GM10266 (cell line): Measurements from ENCODE around the gene KRTAP9-8.
"Not testable (repeated sequence)": the region's sequence is repeated elsewhere in the genome, so short reads cannot be mapped to it uniquely, and the experiment has no call there.

Experiments used
- DNase-seq: peaks from one replicate; pipeline ENCODE4 v3.0.0; 2012; ENCODE audit errors: extremely low spot score
- TF ChIP-seq, protein P1 (sequence below): IDR thresholded peaks from 2 replicates; pipeline ENCODE4 v1.5.1; 2012; ENCODE audit warnings: mild to moderate bottlenecking, low read depth; ENCODE audit not compliant: control insufficient read depth, insufficient read depth; ENCODE audit errors: missing control alignments

The KRTAP9-8 gene

DNA sequence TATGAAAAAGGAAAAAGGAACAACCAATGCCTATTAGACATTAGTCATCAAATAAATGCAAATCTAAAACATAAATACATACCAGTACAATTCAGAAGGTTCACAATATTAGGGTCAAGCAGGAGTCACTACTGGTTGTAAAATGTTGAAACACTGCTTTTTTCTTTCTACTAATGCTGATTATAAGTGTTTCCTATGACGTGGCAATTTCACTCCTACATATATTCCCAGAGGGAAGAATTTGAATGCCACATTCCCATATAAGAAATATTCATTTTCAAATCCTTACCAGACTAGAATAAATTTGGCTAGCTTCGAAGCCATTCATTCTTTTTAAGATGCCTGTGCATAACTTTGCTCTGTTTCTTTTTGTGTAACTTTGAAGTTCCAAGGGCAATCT is 14.0 kb upstream of the KRTAP9-8 start:
- TF ChIP-seq, protein P1, sequence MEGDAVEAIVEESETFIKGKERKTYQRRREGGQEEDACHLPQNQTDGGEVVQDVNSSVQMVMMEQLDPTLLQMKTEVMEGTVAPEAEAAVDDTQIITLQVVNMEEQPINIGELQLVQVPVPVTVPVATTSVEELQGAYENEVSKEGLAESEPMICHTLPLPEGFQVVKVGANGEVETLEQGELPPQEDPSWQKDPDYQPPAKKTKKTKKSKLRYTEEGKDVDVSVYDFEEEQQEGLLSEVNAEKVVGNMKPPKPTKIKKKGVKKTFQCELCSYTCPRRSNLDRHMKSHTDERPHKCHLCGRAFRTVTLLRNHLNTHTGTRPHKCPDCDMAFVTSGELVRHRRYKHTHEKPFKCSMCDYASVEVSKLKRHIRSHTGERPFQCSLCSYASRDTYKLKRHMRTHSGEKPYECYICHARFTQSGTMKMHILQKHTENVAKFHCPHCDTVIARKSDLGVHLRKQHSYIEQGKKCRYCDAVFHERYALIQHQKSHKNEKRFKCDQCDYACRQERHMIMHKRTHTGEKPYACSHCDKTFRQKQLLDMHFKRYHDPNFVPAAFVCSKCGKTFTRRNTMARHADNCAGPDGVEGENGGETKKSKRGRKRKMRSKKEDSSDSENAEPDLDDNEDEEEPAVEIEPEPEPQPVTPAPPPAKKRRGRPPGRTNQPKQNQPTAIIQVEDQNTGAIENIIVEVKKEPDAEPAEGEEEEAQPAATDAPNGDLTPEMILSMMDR = no peak
- no peak for DNase-seq

DNA sequence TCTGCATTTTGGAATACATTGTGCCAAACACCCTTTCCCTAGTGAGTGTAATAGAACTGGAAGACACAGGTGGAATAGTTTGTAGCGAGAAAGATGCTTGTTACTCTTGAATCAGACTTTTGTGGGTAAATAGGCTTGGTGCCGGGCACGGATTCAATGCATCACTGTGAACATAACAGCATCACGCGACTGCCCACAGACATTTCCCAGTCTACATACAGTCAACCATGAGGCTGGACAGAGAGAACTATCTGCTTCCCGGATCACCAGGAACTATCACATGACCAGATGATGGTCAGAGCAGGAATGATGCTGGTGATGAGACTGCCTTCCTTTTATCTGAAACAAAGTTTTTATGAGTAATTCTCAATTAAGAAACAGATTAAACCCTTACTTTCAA is 11.7 kb upstream of the KRTAP9-8 start:
- DNase-seq = no peak

DNA sequence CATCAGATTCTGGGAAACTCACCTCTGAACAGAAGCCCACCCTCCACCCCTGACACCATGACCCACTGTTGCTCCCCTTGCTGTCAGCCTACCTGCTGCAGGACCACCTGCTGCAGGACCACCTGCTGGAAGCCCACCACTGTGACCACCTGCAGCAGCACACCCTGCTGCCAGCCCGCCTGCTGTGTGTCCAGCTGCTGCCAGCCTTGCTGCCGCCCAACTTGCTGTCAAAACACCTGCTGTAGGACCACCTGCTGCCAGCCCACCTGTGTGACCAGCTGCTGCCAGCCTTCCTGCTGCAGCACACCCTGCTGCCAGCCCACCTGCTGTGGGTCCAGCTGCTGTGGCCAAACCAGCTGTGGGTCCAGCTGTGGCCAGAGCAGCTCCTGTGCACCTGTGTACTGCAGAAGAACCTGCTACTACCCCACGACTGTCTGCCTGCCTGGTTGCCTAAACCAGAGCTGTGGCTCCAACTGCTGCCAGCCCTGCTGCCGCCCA is 11.2 kb upstream of the KRTAP9-8 start, which contains the start of gene KRTAP9-2:
Gene KRTAP9-2, plus strand, starts transcription at position 51 of the 498 bp plus-strand sequence. Its CDS starts 7 bp downstream, at position 58.
- not testable (repeated sequence) for DNase-seq

More for the DNA sequence above, 11.7 kb upstream of the KRTAP9-8 start:
- TF ChIP-seq, protein P1 = no peak

DNA sequence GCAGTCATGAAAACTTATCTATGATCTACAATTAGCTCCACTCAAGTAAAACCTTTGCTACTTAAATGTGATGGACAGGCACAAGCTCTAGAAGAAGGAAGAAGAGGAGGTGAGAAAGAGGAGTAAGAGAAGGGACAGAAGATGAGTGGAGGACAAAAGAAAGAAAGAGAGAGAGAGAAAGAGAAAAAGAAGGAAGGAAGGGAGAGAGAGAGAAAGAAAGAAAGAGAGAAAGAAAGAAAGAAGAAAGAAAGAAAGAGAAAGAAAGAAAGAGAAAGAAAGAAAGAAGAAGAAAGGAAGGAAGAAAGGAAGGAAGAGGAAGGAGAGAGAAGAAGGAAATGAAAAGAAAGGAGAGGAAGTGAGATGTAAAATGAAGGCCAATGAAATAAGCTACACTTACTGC is 7.7 kb upstream of the KRTAP9-8 start:
- DNase-seq = no peak
- TF ChIP-seq, protein P1 = no peak

DNA sequence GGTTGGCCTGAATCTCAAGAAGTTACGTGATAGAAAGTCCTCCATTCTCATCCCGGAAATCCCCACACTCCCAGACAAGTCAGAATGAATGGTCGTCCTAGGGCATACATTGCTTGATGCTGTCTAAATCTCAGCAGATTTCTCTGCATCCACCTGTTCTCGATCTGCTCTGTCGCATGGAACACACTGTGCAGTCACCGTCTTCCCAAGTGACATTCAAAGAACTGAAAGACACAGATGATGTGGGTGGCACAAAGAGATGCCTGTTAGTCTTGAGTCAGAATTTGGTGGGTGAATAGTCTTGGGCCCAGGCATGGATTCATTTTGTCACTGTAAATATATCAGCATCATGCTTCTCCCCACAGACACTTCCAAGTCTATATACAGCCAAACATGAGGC is 6.1 kb upstream of the KRTAP9-8 start:
- TF ChIP-seq, protein P1 = no peak
- DNase-seq = no peak

DNA sequence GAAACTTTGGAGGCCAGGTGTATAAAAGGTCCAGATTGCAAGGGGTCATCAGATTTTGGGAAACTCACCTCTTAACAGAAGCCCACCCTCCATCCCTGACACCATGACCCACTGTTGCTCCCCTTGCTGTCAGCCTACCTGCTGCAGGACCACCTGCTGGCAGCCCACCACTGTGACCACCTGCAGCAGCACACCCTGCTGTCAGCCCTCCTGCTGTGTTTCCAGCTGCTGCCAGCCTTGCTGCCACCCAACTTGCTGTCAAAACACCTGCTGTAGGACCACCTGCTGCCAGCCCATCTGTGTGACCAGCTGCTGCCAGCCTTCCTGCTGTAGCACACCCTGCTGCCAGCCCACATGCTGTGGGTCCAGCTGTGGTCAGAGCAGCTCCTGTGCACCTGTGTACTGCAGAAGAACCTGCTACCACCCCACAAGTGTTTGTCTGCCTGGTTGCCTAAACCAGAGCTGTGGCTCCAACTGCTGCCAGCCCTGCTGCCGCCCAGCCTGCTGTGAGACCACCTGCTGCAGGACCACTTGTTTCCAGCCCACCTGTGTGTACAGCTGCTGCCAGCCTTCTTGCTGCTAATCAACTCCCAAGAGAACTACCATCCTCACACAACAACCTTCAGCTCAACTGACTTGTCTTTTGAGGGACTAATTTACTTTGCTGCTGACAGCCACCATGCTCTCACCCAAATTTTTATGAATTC is 5.2 kb upstream of the KRTAP9-8 start, which contains the start of gene KRTAP9-3:
Gene KRTAP9-3, plus strand, starts transcription at position 51 of the 707 bp plus-strand sequence. Its CDS starts 53 bp downstream, at position 104.
- not testable (repeated sequence) for DNase-seq

DNA sequence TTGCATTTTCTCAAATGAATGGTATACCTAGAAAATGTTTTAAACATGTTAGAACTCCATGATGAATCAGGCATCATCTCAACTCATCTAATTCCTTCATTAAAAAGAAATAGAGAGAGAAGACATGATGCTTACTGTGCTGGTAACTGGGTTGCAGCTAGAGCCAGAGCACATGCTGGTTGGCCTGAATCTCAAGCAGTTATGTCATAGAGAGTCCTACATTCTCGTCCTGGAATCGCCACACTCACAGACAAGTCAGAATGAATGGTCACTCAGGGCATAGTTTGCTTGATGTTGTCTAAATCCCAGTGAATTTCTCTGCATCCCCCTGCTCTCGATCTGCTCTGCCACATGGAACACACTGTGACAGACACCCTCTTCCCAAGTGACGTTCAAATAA is 683 bp upstream of the KRTAP9-8 start:
- DNase-seq = not testable (repeated sequence)

DNA sequence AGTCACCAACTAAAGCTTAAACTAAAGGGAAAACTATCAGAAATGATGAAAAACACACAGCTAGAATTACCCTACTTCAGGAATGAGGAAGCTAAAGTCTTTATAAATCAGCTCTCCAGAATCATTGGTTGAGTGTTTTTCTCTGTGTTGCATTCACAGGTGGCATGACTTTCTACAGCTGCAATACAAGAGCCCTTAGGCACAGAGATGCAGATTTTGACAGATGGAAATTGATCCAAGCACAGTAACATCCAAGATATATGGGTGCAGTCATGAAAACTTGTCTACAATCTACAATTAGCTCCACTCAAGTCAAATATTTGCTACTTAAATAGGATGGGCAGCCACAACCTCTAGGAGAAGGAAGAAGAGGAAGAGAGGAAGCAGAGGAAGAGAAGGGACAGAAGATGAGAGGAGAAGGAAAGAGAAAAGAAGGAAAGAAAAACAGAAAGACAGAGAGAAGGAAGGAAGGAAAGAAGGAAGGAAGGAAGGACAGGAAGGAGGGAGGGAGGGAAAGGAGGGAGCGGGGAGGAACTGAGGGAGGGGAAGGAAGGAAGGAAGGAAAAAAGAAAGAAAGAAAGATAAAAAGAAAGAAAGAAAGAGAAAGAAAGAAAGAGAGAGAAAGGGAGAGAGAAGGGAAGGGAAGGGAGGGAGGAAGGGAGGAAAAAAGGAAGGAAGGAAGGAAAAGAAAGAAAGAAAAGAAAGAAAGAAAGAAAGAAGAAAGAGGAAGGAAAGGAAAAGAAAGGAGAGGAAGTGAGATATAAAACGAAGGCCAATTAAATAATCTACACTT is 9.4 kb downstream of the KRTAP9-8 start:
- DNase-seq = not testable (repeated sequence)

DNA sequence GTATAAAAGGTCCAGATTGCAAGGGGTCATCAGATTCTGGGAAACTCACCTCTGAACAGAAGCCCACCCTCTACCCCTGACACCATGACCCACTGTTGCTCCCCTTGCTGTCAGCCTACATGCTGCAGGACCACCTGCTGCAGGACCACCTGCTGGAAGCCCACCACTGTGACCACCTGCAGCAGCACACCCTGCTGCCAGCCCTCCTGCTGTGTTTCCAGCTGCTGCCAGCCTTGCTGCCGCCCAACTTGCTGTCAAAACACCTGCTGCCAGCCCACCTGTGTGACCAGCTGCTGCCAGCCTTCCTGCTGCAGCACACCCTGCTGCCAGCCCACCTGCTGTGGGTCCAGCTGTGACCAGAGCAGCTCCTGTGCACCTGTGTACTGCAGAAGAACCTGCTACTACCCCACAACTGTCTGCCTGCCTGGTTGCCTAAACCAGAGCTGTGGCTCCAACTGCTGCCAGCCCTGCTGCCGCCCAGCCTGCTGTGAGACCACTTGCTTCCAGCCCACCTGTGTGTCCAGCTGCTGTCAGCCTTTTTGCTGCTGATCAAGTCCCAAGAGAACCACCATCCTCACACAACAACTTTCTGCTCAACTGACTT is 11.9 kb downstream of the KRTAP9-8 start, which contains the start of gene KRTAP9-4:
Gene KRTAP9-4, plus strand, starts transcription at position 51 of the 604 bp plus-strand sequence. Its CDS starts 34 bp downstream, at position 85.
- DNase-seq = not testable (repeated sequence)

DNA sequence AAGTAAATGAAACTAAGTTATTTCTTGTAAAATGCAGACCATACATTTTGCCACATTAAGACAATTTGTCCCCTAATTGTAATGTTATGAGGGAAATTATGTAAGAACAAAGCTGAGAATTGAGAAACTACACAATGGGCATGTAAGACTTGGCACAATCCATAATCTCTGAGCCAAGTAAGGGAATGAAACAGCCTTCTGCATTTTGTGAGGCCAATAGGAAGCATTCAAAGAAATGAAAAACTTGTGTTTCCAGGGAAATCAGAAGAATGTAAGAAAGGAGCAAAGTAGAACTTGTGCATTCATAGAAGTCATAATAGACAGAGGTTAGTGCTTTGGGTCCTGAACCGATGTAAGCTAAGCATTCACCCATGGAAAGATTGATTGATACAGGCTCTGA is 13.5 kb downstream of the KRTAP9-8 start:
- TF ChIP-seq, protein P1 = no peak
- DNase-seq = no peak
